GM21737 (cell line): Measurements from ENCODE around the gene ITGBL1.

ENCODE experiments used
- ATAC-seq: cut with Tn5 transposase; IDR thresholded peaks from one replicate; pipeline ENCODE4 v1.9.1; 2021; ENCODE audit warnings: mild to moderate bottlenecking, moderate library complexity; ENCODE audit not compliant: unreplicated experiment

Gene ITGBL1

DNA sequence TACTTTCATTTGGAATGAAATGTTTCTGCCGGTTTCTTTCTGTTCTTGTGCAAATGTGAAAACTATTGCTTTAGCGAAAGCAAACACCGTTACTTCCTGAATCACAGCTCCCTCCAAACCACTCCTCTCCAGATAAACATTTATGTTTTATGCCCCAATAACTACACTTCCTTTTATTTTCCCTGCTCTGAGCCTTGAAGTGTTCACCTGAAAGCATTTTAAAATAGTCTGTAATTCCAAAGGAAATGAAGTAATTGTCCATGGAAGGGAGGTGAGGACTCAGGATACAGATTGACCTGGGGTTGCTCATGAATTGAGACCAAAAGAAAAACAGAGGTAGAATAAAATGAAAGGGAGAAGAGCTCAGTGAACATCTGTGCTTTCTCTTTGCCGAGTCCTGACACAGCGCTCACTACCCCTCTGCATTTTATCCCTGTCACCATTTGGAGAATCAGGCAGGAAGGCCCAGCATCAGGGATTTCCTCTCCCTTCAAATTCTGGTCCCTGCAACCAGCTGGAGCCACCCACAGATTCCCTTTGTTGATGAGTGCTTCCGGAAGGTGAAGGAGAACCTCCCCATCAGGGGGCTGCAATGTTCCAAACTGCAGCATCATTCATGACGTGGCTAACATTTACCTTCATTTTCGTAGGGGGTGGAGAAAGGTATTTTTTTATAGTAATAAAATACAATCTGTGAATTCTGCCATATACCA is 171.9 kb downstream of the ITGBL1 start:
- no peak for ATAC-seq

DNA sequence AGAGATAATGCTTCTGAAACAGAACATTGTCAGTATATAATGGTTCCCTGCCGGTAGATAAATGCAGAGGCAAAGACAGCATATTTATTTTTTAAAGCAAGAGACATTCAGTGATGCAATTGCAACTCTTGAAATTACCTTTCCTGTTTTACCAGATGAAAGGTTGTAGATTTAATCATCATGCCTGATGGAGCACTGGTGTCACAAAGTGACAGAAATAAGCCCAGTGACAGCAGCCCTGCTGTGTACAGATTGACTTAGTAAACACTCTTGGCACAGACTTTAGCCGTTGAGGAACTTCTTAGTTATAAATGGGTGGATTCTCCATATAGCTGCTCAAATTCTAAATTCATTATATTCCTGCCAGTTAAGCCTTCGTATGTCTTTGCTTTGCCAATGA is 172.5 kb downstream of the ITGBL1 start:
- no peak for ATAC-seq

DNA sequence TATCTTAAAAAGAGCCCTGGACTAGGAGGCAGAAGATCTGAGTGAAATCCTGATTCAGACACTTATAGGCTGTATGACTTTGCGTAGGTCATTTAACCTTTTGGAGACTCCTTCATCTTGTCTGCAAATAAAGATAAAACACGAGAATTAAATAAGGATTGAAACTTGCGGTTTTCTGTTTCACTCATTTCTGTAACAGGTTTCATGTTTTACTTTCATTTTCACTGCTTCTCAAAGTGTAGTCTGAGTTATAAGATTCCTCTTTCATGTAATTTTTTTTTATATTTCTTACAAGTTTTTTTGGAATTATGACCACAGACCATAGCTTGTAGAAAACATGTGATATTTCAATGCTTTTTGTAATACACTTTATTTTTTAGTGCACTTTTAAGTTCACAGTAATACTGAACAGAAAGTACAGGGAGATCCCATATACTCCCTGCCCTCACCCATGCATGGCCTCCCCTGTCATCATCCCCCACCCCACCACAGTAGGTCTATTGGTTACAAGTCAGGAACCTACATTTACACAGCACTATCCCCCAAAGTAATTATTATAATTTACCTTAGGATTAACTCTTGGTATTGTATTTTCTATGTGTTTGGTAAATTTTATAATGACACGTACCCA is 174.6 kb downstream of the ITGBL1 start:
- ATAC-seq, result peak; percentile 86

DNA sequence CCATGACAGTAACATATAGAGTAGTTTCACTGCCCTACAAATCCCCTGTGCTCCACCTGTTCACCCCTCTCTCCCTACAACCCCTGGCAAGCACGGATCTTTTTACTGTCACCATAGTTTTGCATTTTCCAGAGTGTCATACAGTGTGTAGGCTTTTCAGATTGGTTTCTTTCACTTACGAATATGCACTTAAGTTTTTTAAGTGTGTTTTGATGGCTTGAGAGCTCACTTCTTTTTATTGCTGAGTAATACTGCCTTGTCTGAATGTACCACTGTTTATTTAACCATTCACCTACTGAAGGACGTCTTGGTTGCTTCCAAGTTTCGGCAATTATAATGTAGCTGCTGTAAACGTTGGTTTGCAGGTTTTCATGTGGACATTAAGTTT is 175.1 kb downstream of the ITGBL1 start:
- peak; percentile 26 for ATAC-seq

DNA sequence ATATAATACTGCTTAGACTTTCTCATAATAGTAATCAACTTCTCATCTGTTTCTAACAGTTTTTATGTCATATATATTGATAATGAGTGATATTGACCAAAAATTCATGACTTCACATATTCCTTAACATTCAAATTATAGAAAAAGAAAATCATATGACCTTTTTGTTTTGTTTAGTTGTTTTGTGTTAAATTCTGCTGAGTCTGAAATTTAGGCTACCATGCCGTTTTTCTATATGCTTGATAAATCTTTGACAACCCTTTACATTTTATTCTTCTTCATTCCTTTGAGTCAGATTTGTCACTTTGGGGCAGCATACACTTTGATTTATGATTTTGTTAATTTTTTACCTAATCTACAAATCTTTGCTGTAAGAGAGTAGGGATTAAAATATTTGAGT is 176.4 kb downstream of the ITGBL1 start:
- ATAC-seq, result no peak

DNA sequence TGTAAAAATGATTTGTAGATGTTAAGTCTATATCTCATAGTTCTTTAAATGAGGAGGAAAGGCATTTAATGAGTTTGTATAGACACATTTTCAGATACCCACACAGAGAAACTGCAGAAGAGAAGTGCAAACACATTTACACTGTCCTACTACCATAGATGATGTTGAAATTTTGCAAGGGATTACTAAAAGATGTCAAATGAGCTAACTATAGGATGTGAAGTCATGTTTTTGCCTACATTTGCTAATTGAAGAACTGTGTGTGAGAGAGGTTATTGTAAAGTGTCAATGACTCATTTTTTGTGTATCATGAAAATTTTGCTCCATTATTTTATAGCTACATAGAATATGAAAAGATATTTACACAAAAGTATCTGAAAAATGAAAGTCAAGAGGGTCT is 178.9 kb downstream of the ITGBL1 start:
- ATAC-seq, result no peak

DNA sequence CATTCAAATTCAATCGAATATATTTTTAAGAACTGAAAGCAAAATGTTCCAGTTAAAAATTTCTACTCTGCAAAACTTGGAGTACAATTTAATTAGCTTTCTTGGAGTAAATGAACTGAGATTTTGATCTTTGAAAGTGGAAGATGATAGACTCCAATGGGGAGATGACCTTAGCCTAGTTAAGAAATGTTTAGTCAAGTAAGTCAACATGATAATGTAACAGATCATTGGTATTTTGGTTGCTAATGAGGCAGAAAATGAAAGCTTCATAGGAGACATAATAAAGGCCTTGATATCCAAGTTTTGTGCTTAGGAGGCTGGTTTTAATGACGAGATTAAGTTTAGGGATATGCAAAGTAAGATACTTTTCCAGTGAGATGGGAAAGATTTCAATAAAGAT is 181.7 kb downstream of the ITGBL1 start:
- no peak for ATAC-seq

DNA sequence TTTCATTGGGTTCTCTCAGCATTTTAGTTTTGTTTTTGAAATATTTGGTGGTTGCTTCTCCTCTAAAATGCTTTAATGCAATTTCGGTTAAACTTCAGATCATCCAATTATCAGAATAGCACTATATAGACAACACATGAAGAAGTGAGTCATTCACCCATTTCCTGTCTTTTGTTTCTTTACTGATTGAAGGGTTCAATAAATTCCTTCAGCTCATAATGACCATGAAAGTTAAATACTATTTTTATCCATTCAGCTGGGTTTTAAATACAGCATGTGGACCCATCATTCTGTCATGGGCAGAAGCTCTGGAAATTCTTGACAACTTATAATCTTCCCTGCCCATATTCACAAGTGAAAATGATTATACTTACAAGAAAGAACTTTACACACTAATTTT is 187.2 kb downstream of the ITGBL1 start:
- ATAC-seq, result no peak

DNA sequence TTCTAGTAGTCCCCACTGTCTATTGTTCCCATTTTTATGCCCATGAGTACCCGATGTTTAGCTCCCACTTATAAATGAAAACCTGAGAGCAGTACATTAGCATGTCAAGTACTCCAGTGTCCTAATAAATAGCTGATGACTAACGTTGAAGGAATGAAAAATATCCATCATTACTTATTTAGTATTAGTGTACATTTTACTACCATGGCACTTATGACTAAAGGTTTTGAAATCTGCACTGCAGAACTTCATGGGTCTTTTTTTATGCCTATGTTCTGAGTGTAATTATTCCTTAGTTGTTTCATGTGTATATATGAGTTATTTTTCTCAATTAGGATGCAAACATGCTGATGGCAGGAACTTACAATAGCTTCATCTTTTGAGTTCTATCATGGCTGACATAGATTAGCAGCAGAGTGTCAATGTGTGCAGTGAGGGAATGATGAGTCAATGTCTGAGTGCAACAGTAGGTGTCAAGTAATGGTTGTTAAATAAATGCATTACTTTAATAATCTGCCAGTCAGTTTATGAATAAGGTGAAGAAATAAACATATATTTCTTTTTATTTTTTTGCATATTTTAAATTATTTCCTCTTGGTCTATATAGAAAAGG is 188.4 kb downstream of the ITGBL1 start:
- no peak for ATAC-seq

DNA sequence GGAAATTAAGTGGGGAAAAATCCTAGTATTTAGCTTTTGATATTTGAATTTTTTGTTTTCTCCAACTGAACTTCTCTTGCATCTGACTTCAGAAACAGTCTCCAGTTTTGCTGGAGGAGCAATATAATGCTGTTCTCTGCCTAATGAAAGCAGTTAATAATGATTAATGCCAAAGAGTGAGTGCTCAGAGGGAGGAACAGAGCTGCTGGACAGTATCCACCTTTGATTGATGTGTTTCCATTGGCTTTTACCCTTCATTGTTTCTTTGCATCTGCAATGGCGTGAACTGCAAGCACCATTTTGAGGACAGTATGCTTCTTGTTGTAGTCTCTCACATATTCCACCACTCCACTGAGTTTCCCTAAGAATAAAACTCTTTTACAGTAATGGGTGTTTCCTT is 193.4 kb downstream of the ITGBL1 start:
- ATAC-seq, result no peak

DNA sequence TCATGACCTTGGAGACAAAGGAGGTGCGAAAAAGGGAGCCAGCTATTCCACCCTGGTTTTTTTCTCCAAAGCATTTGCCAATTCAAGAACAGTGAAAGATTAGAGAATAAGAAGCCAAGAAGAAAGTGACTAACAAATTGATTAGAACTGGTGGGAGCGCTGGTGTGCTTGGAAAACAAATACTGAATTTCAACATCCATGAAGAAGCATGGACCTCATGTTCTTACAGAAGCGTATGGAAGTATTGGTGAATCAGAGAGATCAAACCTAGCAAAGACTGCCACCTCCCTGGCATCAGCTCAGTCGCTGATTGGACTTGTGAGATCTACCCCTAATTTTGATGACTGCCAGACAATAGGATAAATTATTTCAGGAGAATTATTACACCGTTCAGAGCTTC is 195.3 kb downstream of the ITGBL1 start:
- ATAC-seq, result no peak

DNA sequence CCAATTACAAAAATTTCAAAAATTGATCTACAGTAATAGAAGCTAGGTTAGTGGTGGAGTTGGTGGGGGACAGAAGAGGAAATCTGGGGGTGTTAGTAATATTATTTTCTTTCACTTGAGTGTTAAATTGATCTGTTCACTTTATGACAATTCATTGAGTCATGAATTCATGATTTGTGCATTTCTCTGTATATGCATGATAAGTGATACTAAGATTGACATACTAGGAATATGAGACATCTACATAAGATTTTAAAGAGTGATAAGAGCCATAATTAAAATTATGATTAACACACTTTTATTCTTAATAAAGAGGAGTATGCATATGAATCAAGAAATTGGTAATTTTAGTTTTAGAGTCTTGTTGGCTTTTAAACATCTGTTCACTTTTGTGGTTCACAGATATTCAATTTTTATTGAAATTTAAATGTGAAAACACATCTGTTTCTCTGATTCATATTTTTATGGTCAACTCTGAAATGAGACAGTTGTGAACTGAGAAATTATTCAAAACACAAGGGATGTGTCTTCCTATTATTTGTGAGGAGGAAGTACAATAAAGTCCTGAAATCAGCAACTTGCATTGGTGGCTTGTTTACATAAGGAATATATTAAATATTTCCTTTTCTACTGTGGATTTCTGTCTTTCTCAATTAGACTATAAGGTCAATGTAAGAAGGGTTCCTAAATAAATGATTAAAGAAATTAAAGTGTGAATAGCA is 196.5 kb downstream of the ITGBL1 start:
- no peak for ATAC-seq

DNA sequence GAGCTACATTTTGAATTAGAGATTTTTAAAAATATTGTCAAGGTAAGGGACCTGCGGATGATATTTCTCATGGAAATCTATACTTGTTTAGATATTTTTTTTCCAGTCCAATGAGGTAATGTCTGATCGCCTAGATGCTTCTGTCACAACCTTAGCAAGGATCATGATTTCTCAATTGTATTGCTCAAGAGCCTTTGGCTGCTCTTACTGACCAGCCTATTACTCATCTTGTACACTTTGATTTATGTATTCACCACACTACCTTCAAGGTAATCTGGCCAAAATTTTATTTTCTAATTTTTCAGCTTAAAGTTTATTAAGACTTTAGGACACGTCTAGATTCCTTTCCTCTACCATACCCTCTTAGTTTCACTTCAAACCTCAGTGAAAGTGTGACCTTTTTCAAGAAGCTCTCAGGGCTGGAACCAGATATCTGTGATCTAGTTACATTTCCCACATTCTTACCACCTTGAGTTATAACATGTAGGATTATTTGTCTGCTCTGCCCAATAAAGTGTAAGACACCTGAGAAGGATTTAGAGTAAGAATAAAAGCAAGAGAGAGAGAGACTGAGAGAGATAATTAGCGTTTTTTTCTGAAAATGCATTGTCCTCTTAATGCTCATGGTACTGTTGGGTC is 197.1 kb downstream of the ITGBL1 start:
- ATAC-seq, result no peak

DNA sequence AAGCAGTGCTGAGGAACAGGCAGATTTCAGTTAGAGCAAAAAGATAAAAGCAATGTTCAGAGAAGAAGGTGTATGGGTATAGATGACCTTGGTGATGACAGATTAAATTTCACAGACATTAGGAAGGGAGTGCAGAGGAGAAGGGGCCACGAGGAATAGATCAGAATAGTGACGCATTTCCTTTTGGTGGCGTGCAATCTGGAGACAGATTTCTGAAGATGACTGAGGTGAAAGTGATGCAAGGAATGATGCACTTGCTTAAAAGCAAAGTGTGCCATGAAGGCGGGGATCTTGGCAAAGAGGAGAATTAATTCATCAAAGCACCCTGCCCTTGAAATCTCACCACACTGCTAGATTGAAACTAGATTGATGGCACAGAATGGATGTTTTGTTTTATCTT is 202.4 kb downstream of the ITGBL1 start:
- no peak for ATAC-seq

DNA sequence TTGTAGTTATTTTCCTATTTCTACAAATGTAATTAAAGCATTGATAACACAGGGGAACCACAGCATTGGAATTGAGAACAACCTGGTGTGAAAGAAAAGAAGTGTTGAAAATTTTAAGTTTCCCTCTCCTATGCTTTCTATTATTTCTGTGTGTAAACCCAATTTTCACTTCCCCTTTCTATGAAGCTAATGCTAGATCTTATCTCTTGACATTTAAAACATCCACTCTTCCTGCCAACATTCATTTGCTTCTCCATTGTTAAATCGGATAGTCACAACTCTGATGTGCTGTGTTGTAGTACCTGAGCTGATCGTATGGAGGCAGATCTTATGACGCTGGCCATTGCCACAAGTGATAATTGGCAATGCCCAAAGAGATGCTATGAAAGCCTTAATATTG is 203.0 kb downstream of the ITGBL1 start:
- no peak for ATAC-seq

DNA sequence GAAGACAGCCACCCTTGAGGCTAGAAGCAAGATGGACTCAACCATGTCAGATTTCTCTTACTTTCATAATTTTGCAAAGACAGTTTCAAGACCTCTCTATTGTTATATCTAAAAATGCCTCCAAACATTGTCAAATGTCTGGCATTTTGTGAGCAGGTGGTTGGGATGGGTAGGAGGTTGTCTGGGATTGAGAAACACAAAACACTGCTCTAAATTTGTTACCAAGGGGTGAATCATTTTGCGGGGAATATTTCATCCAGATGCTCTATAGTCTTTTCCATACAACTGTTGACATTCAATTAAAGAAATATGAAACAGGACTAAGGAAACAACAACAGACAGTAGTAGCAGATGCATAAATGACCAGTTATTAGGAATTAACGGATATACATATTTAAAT is 208.2 kb downstream of the ITGBL1 start:
- ATAC-seq, result no peak

DNA sequence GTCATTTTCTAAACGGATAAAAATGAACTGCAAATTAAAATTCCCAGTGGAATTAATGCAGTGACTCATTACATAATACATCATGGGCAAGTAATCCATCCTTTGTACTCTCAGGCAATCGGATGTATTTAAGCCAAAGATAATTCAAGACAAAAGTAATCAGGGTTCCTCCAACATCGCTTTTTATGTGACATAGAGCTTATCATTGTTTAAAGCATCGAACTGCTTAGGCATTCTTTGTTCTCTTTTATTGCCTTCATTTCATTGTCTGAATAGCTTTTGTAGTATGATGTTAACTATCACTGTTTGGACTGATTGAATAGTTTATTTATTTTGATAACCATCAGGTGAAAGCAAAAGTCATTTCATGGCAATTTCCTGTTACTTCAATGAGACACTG is 209.4 kb downstream of the ITGBL1 start:
- no peak for ATAC-seq

DNA sequence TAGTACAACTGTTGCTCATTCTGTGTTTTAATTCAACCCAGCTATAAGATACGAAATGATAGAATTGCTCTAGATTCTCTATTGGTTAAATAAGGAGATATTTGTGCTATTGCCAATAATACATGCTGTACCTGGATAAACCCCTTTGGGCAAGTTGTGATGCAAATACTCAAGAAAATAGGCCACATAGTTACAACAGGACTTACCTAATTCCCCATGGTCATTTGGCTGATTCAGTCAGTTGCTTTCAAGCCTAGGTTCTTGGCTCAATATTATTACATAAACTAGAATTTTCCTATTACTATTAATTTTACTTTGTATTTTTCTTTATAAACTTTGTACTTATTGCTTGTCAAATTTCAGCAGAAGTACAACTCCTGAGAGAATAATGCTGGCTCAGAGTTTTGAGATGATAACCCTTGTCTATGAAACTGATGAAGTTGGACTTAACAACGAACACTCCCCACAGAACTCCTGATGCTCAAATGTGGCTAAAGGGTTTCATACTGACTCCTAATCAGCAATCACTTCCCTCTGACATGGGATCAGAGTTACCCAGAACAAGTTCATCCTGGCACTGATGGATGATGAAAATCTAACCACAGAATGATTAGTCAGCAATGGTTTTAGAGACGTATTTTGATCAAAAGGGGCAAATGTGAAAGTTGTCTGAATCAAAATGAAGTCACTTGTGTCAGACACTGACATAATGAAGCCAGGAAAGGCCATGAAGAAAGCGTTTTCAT is 221.1 kb downstream of the ITGBL1 start:
- no peak for ATAC-seq

DNA sequence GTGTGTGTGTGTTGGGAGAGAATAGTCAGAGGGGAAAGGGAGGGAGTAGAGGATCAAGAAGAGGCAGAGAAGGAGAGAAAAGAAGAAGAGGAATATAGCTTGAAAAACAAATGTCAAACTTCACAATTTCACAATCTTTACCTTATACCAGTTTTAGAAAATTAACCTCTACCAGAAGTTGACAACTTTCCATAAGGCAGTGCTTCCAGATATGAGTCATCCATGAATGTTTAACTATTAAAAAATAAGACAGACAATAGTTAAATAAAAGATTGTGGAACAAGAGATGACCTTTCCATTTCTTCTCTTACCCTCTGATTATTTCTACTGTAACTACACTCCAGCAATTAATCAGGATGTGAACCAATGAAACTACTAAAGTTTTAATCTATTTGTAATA is 229.4 kb downstream of the ITGBL1 start:
- no peak for ATAC-seq

DNA sequence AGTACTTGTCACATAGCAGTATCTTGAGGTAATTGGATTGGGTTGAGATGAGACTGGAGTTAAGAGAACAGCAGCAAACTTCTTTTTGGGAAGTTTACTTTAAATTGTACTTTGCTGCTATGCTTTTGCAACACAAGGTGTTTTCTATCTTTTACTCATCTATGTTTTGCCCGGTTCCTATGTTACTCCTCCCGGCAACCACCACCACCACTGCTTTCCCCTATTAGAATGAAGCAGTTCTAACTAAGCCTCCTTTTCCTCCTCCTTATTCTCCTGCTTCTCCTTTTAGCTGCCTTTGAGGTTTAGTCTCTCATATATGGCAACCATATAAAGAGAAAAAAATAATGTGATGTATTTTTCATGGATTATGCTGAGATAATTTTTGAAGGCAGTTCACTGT is 233.5 kb downstream of the ITGBL1 start:
- no peak for ATAC-seq

DNA sequence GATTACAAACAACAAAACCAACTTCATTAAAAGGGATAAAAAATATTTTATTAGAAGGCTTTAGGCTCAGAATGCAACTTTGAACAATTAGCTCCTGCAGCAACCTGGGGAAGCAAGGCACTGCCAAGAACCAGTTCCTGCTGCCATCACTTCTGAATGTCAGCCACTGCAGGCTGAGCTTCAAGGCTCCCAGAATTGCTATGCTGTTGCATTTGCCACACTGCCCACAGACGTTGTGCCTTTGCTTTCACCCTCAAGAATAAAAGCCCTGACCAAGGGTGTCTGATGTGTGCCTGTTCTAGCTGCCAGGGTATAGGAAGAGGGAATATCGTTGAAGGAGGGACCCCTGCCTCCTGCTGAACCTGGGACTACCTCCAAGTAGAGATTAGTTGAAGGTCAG is 238.4 kb downstream of the ITGBL1 start:
- ATAC-seq, result no peak
